AG09309 (cell line): ENCODE results near the gene EGFR.

ENCODE experiments used
- DNase-seq: peaks from one replicate; pipeline ENCODE4 v3.0.0-alpha.2; 2010; ENCODE audit warnings: low read depth
- H3K4me3 ChIP-seq: 2 replicates; pipeline ENCODE4 v1.5.1; 2011; ENCODE audit warnings: mild to moderate bottlenecking, low read depth, low read length, moderate library complexity; ENCODE audit not compliant: control insufficient read depth
- TF ChIP-seq, protein P1 (sequence below): IDR thresholded peaks from 2 replicates; pipeline ENCODE4 v1.5.1; 2011; ENCODE audit warnings: mild to moderate bottlenecking, low read depth, low read length, inconsistent platforms; ENCODE audit not compliant: insufficient read depth, control insufficient read depth; ENCODE audit errors: missing control alignments

EGFR gene

DNA sequence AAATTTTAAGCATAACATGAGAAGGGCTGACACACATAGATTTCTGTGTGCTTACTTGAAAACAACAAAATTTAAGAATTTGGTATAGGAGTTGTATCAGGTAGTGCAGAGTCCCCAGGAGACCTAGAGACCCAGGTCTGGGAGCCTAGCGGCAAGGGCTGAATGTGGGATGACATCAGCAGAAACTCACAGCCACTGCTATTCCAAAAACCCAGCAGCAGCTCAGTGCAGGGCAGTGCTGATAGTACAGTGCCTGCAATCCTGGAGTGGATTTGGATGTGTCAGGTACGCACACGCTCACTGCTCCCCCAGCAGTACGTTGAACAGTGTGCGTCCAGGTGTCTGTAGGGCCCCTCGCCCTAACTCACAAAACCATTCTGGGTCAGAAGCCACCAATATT, 87.1 kb downstream of the EGFR start:
- no peak overlapping the region for H3K4me3 ChIP-seq
- TF ChIP-seq, protein P1, sequence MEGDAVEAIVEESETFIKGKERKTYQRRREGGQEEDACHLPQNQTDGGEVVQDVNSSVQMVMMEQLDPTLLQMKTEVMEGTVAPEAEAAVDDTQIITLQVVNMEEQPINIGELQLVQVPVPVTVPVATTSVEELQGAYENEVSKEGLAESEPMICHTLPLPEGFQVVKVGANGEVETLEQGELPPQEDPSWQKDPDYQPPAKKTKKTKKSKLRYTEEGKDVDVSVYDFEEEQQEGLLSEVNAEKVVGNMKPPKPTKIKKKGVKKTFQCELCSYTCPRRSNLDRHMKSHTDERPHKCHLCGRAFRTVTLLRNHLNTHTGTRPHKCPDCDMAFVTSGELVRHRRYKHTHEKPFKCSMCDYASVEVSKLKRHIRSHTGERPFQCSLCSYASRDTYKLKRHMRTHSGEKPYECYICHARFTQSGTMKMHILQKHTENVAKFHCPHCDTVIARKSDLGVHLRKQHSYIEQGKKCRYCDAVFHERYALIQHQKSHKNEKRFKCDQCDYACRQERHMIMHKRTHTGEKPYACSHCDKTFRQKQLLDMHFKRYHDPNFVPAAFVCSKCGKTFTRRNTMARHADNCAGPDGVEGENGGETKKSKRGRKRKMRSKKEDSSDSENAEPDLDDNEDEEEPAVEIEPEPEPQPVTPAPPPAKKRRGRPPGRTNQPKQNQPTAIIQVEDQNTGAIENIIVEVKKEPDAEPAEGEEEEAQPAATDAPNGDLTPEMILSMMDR, result no peak
- DNase-seq, result no peak

- H3K4me3 ChIP-seq, result no peak overlapping the region
- TF ChIP-seq, protein P1, result no peak
- DNase-seq, result no peak
These were observed 89.1 kb downstream of the EGFR start for GRCh38 chr7:55107946-55108345.

DNA sequence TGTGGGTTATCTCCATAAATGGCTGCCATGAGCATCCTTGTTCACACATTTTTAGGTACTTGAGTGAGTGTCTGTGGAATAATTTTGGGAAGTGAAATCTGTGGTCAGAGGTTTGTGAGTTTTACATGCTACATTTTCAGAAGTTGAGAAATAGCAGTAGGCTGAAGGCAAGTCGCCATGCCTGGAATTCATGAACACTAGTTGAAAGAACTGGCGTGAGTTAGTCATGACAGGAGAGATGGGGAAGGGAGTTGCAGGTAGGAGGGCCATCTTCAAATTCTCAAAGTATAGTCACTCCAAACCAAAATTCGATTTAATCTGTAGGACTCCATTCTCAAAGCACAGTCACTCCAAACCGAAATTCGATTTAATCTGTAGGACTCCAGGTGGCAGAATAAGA, 89.6 kb downstream of the EGFR start:
- DNase-seq, result no peak
- TF ChIP-seq, protein P1, result no peak
- no peak overlapping the region for H3K4me3 ChIP-seq

DNA sequence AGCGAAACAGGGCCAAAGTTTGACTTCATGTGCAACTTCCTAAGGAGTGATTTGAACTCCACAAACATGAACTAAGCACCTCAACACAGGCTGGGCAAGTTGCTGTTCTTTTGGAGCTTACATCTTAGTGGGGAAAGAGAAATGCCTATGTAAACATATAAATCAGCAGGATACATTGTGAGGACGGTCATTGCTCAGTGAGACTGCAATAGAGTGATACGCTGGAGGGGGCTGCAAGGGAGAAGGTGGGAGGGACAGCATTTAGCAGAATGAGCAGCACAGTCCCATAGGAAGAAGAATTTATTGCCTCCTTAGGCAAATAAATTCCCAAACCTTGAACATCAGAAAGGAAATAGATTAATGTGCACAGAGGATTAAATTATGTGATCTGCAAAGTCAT, 90.0 kb downstream of the EGFR start:
- TF ChIP-seq, protein P1, result no peak
- DNase-seq, result no peak
- H3K4me3 ChIP-seq, result no peak overlapping the region

GRCh38 chr7:55109404-55110167, 90.8 kb downstream of the EGFR start:
- TF ChIP-seq, protein P1, result no peak

GRCh38 chr7:55110282-55110992, 91.6 kb downstream of the EGFR start:
- TF ChIP-seq, protein P1, result no peak
- DNase-seq, result no peak
- H3K4me3 ChIP-seq, result no peak overlapping the region

More at GRCh38 chr7:55109404-55110167, 90.8 kb downstream of the EGFR start:
- no peak for DNase-seq
- no peak overlapping the region for H3K4me3 ChIP-seq

GRCh38 chr7:55110993-55111361, 92.2 kb downstream of the EGFR start:
- TF ChIP-seq, protein P1, result no peak
- H3K4me3 ChIP-seq, result no peak overlapping the region
- no peak for DNase-seq
